ENCODE results near the gene STAC.

Gene STAC

DNA sequence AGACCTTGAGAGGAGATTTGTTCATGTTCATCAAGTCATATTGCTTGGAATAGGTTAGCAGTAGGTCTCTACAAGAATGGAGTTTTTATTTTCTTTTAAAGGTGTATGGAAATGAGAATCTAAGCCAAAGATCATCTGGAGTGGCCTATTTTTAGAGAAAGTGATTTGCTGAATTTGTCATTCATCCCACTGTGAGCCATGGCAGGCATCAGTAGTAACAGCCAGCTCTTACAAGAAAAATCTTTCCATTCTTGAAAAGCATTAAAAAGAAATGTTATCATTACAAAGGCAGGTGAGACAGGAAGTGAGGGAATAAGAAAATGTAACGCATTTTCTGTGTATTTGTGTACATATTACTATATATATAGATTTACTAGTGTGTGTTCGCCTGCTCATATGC is 29.6 kb downstream of the STAC start:
- no peak for DNase-seq (ENCODE audit: low read depth, low spot score)
- no peaks in the 10 kb centered on the region for H3K27me3 ChIP-seq (ENCODE audit: control insufficient read depth, insufficient read depth, low read length)
- H3K4me3 ChIP-seq (ENCODE audit: low read length): no peak overlapping the region
- H3K36me3 ChIP-seq (ENCODE audit: control insufficient read depth, insufficient read depth, low read length): no peaks in the 10 kb centered on the region
- no peaks in the 10 kb centered on the region for H3K4me1 ChIP-seq (ENCODE audit: control insufficient read depth, insufficient read depth, low read length)
- no CpG with 5 or more reads among the region's 2 CpGs for WGBS (ENCODE audit: insufficient coverage, insufficient read length)
- no peaks in the 10 kb centered on the region for H3K9me3 ChIP-seq (ENCODE audit: control insufficient read depth, insufficient read depth, low read length)
- H3K27ac ChIP-seq (ENCODE audit: low read length): no peak overlapping the region

DNA sequence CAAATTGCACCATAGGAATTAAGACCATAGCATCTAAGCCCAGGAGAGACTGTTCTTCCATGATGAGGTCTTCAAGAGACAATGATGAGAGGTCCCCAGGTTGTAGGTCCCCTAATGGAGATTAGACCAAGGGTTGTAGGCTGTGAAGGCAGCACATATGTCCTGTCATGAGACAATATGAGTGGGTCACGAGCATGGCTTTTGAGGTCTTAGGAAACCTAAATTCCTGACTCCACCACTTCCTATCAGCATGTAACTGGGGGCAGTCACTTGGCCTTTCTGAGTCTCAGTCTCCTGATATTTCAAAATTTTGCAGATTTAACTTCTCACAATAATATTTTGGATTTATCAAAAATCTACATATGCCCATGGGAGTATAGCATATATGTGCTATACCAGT is 31.3 kb downstream of the STAC start:
- Histone ChIP-seq H3K27ac (ENCODE audit: low read length) (no peak overlapping the region), H3K9me3 (ENCODE audit: control insufficient read depth, insufficient read depth, low read length) (no peaks in the 10 kb centered on the region; the same call in 1 of the 2 replicates)
- WGBS (ENCODE audit: insufficient coverage, insufficient read length): no CpG with 5 or more reads among the region's 1 CpG

DNA sequence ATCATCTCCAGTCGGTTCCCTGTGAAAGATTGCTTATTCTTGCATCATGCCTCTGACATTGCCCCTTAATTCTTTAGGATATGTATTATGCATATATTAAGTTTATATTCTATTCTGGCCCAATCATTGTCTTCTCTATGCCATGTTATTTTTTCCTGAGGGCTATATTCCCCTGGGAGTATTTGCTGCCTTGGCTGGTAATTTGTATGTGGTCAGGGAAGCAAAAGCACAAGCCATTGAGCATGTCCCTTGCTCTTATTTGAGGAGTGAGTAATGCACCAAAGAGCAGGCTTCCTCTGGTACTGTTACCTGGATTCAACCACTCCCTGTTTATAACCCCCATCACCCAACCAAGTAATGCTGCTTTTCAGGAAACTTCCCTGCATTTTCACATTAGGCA is 36.3 kb downstream of the STAC start:
- DNase-seq (ENCODE audit: low read depth, low spot score): no peak
- Histone ChIP-seq H3K27ac (ENCODE audit: low read length) (no peak overlapping the region), H3K27me3 (ENCODE audit: control insufficient read depth, insufficient read depth, low read length) (no peaks in the 10 kb centered on the region), H3K9me3 (ENCODE audit: control insufficient read depth, insufficient read depth, low read length) (no peaks in the 10 kb centered on the region; the same call in 1 of the 2 replicates), H3K4me1 (ENCODE audit: control insufficient read depth, insufficient read depth, low read length) (no peaks in the 10 kb centered on the region), H3K36me3 (ENCODE audit: control insufficient read depth, insufficient read depth, low read length) (no peaks in the 10 kb centered on the region), H3K4me3 (ENCODE audit: low read length) (no peak overlapping the region)
- no CpG with 5 or more reads among the region's 1 CpG for WGBS (ENCODE audit: insufficient coverage, insufficient read length)

More for the DNA sequence above, 31.3 kb downstream of the STAC start:
- H3K4me1 ChIP-seq (ENCODE audit: control insufficient read depth, insufficient read depth, low read length): no peaks in the 10 kb centered on the region
- no peak for DNase-seq (ENCODE audit: low read depth, low spot score)
- no peaks in the 10 kb centered on the region for H3K27me3 ChIP-seq (ENCODE audit: control insufficient read depth, insufficient read depth, low read length)
- H3K36me3 ChIP-seq (ENCODE audit: control insufficient read depth, insufficient read depth, low read length): no peaks in the 10 kb centered on the region
- H3K4me3 ChIP-seq (ENCODE audit: low read length): no peak overlapping the region

DNA sequence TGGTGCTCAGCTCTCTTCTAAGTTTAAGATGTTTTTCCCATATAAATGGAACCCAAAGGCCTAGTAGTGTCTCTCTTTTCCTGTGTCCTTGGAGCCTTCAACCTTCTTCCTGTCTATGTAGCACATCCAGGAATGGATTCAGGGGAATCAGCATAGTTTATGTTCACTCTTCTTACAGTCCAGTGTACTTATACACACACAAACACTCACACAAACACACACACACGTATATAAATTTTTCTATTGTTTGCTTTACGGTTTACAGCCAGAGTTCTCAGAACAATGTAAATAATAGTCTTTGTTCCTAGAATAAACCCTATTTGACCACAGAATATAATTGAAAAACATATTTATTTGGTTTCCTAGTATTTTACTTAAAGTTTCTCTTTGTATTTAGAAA is 36.9 kb downstream of the STAC start:
- Histone ChIP-seq H3K4me1 (ENCODE audit: control insufficient read depth, insufficient read depth, low read length) (no peaks in the 10 kb centered on the region), H3K27ac (ENCODE audit: low read length) (no peak overlapping the region), H3K4me3 (ENCODE audit: low read length) (no peak overlapping the region), H3K9me3 (ENCODE audit: control insufficient read depth, insufficient read depth, low read length) (no peaks in the 10 kb centered on the region; the same call in 1 of the 2 replicates), H3K36me3 (ENCODE audit: control insufficient read depth, insufficient read depth, low read length) (no peaks in the 10 kb centered on the region), H3K27me3 (ENCODE audit: control insufficient read depth, insufficient read depth, low read length) (no peaks in the 10 kb centered on the region)
- no peak for DNase-seq (ENCODE audit: low read depth, low spot score)
- 100% methylated on average over 1 of the region's 2 CpGs for WGBS (ENCODE audit: insufficient coverage, insufficient read length)

DNA sequence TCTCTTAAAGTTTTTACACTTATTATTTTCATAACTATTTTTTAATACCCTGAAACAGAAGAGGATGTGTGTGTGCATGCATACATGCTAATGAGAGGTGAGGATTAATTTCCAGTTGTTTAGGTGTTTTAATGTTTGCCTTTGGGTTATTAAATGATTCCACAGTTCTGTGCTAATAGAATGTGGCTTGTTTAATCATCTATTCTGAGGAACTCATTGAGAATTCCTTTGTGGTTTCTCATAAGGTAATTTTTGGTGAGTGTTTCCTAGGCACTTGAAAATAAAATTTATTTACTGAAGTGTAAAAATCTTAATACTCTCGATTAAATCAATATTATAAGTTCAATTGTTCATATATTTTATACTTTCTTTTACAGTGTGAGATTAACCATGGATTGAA is 38.0 kb downstream of the STAC start:
- no peak for DNase-seq (ENCODE audit: low read depth, low spot score)

DNA sequence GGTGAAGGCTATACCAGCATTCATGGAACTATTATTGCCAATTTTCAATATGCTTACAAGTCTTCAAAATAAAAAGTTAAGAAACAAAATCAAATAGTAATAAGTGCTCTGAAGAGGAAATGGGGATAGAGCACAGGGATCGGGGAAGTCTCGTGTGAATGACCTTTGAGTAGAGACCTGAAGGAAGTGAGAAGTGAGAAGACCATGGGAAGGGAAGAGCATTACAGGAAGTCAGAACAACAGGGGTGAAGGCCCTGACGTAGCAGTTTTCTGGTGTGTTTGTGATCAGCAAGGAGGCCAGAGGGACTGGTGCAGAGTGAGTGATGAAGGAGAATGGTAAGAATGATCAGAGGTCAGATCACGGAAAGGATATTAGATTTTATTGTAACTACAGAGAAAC is 48.1 kb downstream of the STAC start:
- no peaks in the 10 kb centered on the region for H3K36me3 ChIP-seq (ENCODE audit: control insufficient read depth, insufficient read depth, low read length)
- H3K4me3 ChIP-seq (ENCODE audit: low read length): no peak overlapping the region
- peaks cover 2% of the 10 kb centered on the region for H3K4me1 ChIP-seq (ENCODE audit: control insufficient read depth, insufficient read depth, low read length)
- WGBS (ENCODE audit: insufficient coverage, insufficient read length): no CpG with 5 or more reads among the region's 4 CpGs
- no peak overlapping the region for H3K27ac ChIP-seq (ENCODE audit: low read length)
- no peaks in the 10 kb centered on the region for H3K27me3 ChIP-seq (ENCODE audit: control insufficient read depth, insufficient read depth, low read length)
- H3K9me3 ChIP-seq (ENCODE audit: control insufficient read depth, insufficient read depth, low read length): no peaks in the 10 kb centered on the region
- no peak for DNase-seq (ENCODE audit: low read depth, low spot score)

More for the DNA sequence above, 38.0 kb downstream of the STAC start:
- Histone ChIP-seq H3K9me3 (ENCODE audit: control insufficient read depth, insufficient read depth, low read length) (no peaks in the 10 kb centered on the region; the same call in 1 of the 2 replicates), H3K4me3 (ENCODE audit: low read length) (no peak overlapping the region), H3K36me3 (ENCODE audit: control insufficient read depth, insufficient read depth, low read length) (no peaks in the 10 kb centered on the region), H3K27ac (ENCODE audit: low read length) (no peak overlapping the region), H3K4me1 (ENCODE audit: control insufficient read depth, insufficient read depth, low read length) (no peaks in the 10 kb centered on the region), H3K27me3 (ENCODE audit: control insufficient read depth, insufficient read depth, low read length) (no peaks in the 10 kb centered on the region)
- WGBS (ENCODE audit: insufficient coverage, insufficient read length): no CpG with 5 or more reads among the region's 1 CpG

DNA sequence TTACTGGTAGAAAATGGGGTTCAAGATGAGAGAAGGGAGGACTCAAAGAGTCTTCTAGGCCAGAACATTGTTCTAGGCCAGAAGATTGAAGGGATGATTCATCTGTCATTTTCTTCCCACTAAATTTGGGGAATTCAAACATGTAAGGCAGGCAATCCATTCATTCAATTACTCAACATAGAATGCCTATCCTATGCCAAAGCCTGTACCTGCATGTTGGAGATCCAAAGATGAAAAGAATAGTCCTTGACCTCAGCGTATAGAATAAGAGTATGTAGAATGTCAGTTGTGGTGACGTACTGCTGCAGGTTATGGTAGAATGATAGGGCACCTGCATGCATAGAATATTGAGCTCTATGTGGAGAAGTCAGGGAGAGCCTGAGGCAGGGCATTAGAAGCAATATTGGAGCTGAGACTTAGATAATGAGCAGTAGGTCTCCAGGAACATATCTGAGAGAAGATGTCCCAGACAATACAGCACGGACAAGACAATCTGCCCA is 49.7 kb downstream of the STAC start:
- H3K36me3 ChIP-seq (ENCODE audit: control insufficient read depth, insufficient read depth, low read length): no peaks in the 10 kb centered on the region
- H3K9me3 ChIP-seq (ENCODE audit: control insufficient read depth, insufficient read depth, low read length): no peaks in the 10 kb centered on the region
- H3K27ac ChIP-seq (ENCODE audit: low read length): no peak overlapping the region
- DNase-seq (ENCODE audit: low read depth, low spot score): no peak
- no peaks in the 10 kb centered on the region for H3K27me3 ChIP-seq (ENCODE audit: control insufficient read depth, insufficient read depth, low read length)
- no CpG with 5 or more reads among the region's 3 CpGs for WGBS (ENCODE audit: insufficient coverage, insufficient read length)
- no peak overlapping the region for H3K4me3 ChIP-seq (ENCODE audit: low read length)
- peaks cover 2% of the 10 kb centered on the region for H3K4me1 ChIP-seq (ENCODE audit: control insufficient read depth, insufficient read depth, low read length)

DNA sequence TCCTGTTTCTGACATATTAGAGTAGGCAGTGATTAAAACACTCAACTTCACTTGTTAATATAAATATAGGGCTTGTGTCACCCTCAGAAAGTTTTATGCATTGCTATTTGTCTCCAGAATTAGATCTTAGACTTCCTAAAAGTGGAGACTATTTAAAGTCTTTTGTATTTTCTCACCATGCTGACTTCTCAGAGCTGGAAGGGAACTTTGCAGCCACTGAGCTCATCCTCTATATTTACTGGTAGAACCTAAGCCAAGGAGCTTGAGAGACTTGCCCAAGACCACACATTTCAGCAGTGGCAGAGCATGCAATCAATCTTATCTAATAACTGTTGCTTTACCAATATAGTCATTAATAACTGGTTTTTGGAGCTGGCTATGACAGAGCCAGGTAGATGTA is 53.2 kb downstream of the STAC start:
- H3K27ac ChIP-seq (ENCODE audit: low read length): no peak overlapping the region
- H3K27me3 ChIP-seq (ENCODE audit: control insufficient read depth, insufficient read depth, low read length): no peaks in the 10 kb centered on the region
- no peak for DNase-seq (ENCODE audit: low read depth, low spot score)
- H3K36me3 ChIP-seq (ENCODE audit: control insufficient read depth, insufficient read depth, low read length): no peaks in the 10 kb centered on the region
- peaks cover 2% of the 10 kb centered on the region for H3K4me1 ChIP-seq (ENCODE audit: control insufficient read depth, insufficient read depth, low read length)
- H3K4me3 ChIP-seq (ENCODE audit: low read length): no peak overlapping the region
- no peaks in the 10 kb centered on the region for H3K9me3 ChIP-seq (ENCODE audit: control insufficient read depth, insufficient read depth, low read length)

DNA sequence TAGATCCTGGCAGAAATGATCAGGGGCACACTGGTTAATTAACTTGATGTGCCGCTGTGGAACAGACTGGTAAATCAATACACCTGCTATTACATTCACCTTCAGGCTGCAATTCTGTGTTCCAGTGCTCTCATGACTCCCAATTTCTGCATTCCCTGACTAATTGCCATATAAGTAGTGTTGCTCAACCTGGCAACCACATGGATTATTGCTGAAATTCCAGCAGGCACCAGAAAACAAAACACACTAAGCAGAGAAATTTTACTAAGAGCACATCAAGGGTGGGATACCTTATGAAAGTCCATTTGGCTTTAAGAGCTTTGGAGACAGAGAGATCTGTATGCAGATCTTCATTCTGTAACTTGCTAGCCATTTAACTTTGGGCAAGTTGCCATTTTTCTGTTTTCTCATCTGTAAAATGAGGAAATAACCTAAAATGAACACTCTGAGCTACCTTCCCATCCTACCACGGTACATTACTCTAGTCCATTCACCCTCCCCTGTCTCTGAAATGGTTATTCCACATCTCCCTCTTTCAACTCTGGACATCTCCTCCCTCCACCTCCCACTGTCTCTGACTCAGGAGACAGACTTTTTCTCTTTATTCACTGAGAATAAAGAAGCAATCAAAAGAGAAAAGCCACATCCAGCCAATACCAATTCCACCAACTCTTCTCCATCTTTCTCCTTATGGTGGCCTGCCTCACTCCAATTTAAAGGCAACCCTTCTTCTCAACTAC is 54.6 kb downstream of the STAC start:
- H3K4me3 ChIP-seq (ENCODE audit: low read length): no peak overlapping the region
- H3K9me3 ChIP-seq (ENCODE audit: control insufficient read depth, insufficient read depth, low read length): no peaks in the 10 kb centered on the region
- no peak overlapping the region for H3K27ac ChIP-seq (ENCODE audit: low read length)
- DNase-seq (ENCODE audit: low read depth, low spot score): no peak
- peaks cover 2% of the 10 kb centered on the region for H3K4me1 ChIP-seq (ENCODE audit: control insufficient read depth, insufficient read depth, low read length)
- no peaks in the 10 kb centered on the region for H3K27me3 ChIP-seq (ENCODE audit: control insufficient read depth, insufficient read depth, low read length)
- WGBS (ENCODE audit: insufficient coverage, insufficient read length): no CpG with 5 or more reads among the region's 2 CpGs
- H3K36me3 ChIP-seq (ENCODE audit: control insufficient read depth, insufficient read depth, low read length): no peaks in the 10 kb centered on the region

DNA sequence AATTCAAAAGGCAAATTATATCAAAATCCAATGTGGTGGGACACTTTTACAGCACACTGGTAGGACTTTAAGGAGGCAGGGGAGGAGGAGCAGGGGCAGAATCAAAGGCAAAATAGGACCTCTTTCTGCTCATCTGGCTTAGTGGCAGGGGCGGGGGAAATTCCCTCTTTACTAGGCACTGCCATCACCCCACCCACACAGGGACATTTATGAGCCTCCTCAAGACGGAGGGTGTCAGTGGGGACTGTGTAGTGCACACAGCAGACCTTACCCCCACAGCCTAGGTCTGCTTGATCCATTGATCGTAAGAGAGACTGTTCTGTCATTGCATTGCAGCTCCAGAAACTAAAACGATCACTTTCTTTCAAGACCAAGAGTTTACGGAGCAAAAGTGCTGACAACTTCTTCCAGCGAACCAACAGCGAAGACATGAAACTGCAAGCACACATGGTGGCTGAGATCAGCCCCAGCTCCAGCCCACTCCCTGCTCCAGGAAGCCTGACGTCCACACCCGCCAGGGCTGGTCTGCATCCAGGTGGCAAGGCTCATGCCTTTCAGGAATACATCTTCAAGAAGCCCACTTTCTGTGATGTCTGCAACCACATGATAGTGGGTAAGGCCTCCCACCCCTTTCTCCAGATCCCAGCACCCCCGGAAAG is 62.9 kb downstream of the STAC start:
- H3K27me3 ChIP-seq (ENCODE audit: control insufficient read depth, insufficient read depth, low read length): no peaks in the 10 kb centered on the region
- no peak overlapping the region for H3K27ac ChIP-seq (ENCODE audit: low read length)
- no peaks in the 10 kb centered on the region for H3K4me1 ChIP-seq (ENCODE audit: control insufficient read depth, insufficient read depth, low read length)
- no CpG with 5 or more reads among the region's 10 CpGs for WGBS (ENCODE audit: insufficient coverage, insufficient read length)
- no peaks in the 10 kb centered on the region for H3K9me3 ChIP-seq (ENCODE audit: control insufficient read depth, insufficient read depth, low read length)
- H3K36me3 ChIP-seq (ENCODE audit: control insufficient read depth, insufficient read depth, low read length): no peaks in the 10 kb centered on the region
- H3K4me3 ChIP-seq (ENCODE audit: low read length): no peak overlapping the region
- no peak for DNase-seq (ENCODE audit: low read depth, low spot score)

All from iPS DF 6.9 (cell line).